ENCODE measurements around the gene CISD3.

The CISD3 gene

DNA sequence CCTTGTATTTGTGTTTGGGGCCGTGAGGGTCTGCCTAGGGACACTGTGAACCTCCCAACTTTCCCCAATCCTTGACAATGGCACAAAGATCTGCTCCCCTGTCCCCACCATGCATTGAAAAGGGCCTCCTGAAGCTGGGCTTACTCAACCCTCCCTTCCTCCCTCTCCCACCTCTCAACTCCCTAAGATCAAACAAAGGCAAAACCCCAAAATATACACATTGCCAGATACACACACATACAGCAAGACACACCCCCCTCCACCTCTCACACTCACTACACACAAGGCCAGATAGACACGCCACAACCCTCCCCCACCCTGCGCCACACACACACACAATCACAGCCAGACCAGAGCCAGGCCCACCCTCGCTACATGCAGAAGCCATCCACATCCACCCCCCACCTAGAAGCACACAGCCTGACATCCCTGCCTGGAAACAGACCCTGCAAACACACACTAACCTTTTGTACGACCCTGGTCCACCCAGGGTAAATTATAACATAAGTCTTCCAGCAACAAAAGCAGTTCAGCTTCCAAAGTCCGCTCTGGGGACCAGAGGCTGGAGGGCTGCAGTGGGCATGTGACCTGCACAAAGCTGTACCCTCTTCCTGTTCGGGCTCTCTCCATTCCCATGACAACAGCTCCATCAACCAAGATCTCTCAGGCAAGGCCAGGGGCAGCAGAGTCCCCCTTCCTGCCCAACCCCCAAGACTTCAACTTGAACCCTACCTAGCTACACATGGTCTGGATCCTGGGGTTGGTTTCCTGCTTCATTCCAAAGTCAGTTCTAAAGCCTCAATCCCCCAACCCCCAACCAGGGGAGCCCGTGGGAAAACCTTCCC is 16.1 kb downstream of the CISD3 start:
- DNase-seq = no peak

GRCh38 chr17:38746849-38747462 is 16.8 kb downstream of the CISD3 start:
- no peak for DNase-seq

DNA sequence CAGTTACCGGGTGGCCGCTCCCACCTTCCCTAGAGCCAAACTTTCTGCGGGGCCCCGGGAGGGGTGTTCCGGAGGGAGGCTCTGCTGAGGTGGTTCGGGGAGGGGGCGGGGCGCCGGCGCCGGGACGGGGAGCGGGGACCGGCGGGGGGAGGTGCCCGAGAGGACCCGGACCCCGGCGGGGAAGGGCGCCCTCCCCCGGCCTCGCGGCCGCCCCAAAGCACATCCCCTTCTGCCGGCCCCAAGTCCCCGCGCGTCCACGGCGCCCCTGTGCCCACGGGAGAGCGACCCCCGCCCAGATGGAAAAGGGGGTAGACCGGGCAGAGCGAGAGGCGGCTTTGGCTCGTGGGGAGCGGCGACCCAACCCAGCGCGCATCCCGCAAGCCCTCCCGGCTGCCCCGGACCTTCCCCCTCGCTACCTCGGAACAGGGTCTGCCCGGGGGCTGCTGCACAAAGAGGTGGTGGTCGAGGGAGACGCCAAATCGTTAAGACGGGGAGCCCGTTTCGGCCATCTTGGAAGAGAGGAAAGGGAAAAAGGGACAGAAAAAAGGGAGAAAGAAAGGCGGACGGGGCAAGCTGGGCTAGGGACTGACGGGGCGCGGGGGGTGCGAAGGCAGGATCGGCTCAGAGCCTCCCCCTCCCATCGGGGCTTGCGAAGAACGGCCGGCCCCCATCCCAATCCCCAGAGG is 17.5 kb downstream of the CISD3 start:
- DNase-seq = no peak

GRCh38 chr17:38748149-38748891 is 18.2 kb downstream of the CISD3 start, which contains the start of gene PCGF2:
Gene PCGF2 (minus strand): TSS chr17:38748336. CDS start chr17:38740402, 7,934 bp downstream.
- DNase-seq = peak; percentile 34

- no peak for DNase-seq
These were observed 18.7 kb downstream of the CISD3 start for GRCh38 chr17:38748892-38749222.

GRCh38 chr17:38749223-38750043 is 19.3 kb downstream of the CISD3 start:
- no peak for DNase-seq

DNA sequence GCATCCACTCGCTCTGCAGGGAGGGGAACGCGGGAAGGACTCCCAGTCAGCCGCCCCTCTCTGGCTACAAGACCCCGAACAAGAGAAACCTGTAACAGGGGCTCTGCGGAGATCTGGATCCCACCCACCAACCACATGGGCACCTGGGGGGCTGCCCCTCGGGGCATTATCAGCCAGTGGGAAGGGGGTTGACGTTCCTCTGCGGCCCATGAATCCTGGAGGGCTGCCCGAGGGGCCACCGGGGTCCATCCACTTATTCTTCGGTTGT is 19.8 kb downstream of the CISD3 start:
- DNase-seq = no peak

- no peak for DNase-seq
These were observed 20.4 kb downstream of the CISD3 start for GRCh38 chr17:38750312-38751121.

DNA sequence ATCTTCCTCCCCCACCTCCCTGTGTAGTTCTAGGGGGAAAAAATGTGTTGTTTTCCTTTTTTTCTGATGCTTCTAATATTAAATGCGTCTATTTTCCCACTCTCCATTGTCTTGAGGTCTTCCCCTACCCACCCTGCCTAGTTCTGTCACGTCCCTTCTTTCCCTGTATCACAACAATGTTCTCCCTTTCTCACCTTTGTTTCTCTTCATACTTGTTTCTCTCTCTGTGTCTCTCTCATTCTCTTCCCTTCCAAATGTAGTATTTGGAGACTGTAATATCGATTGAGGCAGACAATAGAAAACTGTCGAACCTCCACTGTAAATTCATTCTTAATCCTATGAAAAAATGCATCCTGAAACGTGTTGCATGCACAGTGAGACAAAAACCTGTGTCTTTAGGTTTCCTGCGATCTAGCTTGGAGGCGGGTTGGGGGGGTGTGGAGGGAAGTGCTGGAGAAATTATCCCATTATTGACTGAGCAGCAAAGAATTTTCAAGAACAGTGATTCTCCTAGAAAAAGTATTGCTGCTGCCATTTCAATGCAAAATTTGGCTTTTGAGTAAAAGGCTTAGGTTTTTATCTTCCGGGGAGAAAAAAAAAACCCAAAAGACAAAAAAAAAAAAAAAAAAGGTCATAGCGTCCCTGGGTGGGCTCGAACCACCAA is 21.1 kb downstream of the CISD3 start:
- no peak for DNase-seq

DNA sequence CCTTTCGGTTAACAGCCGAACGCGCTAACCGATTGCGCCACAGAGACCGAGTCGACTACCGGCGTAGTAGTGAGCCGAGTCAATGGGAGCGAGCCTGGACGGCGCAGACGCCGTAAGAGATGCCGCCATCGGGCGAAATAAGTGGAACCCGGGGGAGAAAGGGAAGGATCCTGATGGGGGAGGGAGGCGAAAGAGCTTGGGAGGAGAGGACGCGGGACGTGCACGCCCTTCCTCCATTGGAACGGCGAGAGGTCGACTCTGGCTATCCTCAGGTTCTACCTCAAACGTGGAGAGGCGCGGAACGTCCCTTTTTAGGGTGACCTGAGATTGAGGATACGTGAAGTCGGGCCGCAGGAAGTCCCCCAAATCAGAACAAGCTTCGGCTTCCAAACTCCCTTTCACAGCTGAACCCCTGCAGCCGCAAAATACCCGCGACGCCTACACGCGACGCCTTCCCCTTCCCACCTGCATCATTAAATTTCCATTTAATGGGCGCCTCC is 21.7 kb downstream of the CISD3 start:
- DNase-seq = peak; percentile 58

- peak; percentile 99 for DNase-seq
These were observed 22.3 kb downstream of the CISD3 start, which contains the start of gene PSMB3 for GRCh38 chr17:38752308-38753070. Gene PSMB3 (plus strand): TSS chr17:38752741. CDS start chr17:38752827, 86 bp downstream.

DNA sequence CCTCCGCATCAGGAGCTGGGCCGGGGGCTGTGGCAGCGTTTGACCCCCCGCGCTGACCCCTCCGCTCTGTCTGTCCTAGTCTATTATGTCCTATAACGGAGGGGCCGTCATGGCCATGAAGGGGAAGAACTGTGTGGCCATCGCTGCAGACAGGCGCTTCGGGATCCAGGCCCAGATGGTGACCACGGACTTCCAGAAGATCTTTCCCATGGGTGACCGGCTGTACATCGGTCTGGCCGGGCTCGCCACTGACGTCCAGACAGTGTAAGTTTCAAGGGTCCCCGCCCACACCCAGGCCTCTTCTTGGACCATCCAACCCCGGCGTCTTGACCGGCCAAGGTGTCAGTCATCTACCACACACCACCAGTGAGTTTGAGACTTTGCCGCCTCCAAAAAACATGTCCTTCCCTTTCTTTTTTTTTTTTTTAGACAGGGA is 22.9 kb downstream of the CISD3 start:
- DNase-seq = no peak

- no peak for DNase-seq
These were observed 31.5 kb downstream of the CISD3 start for GRCh38 chr17:38761612-38762011.

GRCh38 chr17:38762231-38762630 is 32.1 kb downstream of the CISD3 start:
- no peak for DNase-seq

DNA sequence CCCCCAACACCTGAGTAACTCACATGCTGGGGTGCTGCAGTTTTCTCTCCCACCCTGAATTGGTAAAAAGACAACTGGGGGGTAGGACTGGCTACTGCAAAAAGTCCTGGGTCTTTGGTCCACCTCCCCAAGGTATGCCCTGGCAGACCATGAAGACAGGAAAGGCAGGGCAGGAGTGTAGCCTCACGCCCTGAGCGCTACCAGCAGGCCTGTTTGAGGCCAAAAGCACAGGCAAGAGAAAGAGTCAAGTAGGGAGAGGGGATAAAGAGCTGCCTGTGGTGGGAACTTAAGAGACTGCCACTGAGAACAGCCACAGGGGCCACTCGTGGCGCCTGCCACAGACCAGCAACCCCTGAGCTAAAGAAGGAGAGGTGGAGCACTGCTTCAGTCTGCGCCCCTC is 36.2 kb downstream of the CISD3 start:
- no peak for DNase-seq

GRCh38 chr17:38768417-38768816 is 38.3 kb downstream of the CISD3 start:
- no peak for DNase-seq

DNA sequence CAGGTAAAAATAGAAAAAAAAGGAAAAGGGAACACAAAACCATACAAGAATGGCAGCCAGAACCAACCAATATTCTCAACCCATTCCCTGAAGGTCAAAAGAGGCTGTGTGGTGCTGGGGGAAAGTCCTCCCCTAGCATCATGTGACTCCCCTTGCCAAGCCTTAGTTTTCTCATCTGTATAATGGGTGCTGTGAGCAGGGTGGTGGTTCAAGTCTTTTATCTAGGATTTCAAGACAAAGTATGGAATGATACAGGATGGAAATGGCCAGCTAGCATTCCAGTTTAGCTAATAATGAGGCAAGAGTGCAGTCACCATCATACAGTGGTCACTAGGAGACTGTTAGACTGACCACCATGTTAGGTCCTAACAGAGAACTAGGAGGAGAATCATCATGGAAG is 43.1 kb downstream of the CISD3 start:
- no peak for DNase-seq

GRCh38 chr17:38777641-38778250 is 47.6 kb downstream of the CISD3 start:
- DNase-seq = no peak

- DNase-seq = no peak
These were observed 50.0 kb downstream of the CISD3 start for GRCh38 chr17:38779965-38780752.

All from midbrain (tissue), 1 donor.